HepG2 (cell line): ENCODE measurements around the gene THRSP. TPM values are rescaled to one million over a fixed set of nuclear protein-coding genes. Genes with fewer than 3 reads are reported as not detected.

Experiments
- AKNA ChIP-seq: sonication (generic); formaldehyde crosslinking; IDR thresholded peaks from 2 replicates; pipeline ENCODE4 v1.4.0; 2020; ENCODE audit warnings: missing genetic modification reagents, borderline replicate concordance
- ARNT ChIP-seq: fragments of 450-650 bp; IDR thresholded peaks from 2 replicates; pipeline ENCODE4 v1.6.1; 2017
- KLF13 ChIP-seq: sonication (generic); formaldehyde crosslinking; IDR thresholded peaks from 2 replicates; pipeline ENCODE4 v1.4.0; 2020; ENCODE audit warnings: mild to moderate bottlenecking, missing genetic modification reagents
- NFKB2 ChIP-seq: sonication (generic); formaldehyde crosslinking; IDR thresholded peaks from 2 replicates; pipeline ENCODE4 v1.4.0; 2020; ENCODE audit warnings: missing genetic modification reagents, borderline replicate concordance
- NFYC ChIP-seq: IDR thresholded peaks from 2 replicates; pipeline ENCODE4 v1.6.1; 2016; ENCODE audit warnings: missing genetic modification reagents, missing compliant biosample characterization
- PCBP2 ChIP-seq: fragments of 200-400 bp; formaldehyde crosslinking; optimal IDR thresholded peaks from 2 replicates; pipeline ENCODE3; 2018; ENCODE audit warnings: low read length, low read depth; ENCODE audit not compliant: poor library complexity, severe bottlenecking
- PREB ChIP-seq: sonication (generic); formaldehyde crosslinking; IDR thresholded peaks from 2 replicates; pipeline ENCODE4 v1.4.0; 2020; ENCODE audit warnings: missing genetic modification reagents
- TFDP2 ChIP-seq: sonication (generic); formaldehyde crosslinking; IDR thresholded peaks from 2 replicates; pipeline ENCODE4 v1.4.0; 2020; ENCODE audit warnings: missing genetic modification reagents
- TFE3 ChIP-seq: IDR thresholded peaks from 2 replicates; pipeline ENCODE4 v1.6.1; 2016
- ZNF253 ChIP-seq: sonication (generic); formaldehyde crosslinking; IDR thresholded peaks from 2 replicates; pipeline ENCODE4 v1.8.0; 2022; ENCODE audit warnings: mild to moderate bottlenecking, missing genetic modification reagents, borderline replicate concordance
- polyA plus RNA-seq, 8 experiments: library from polyadenylated mRNA; depleted of rRNA in 3 of 8; stranded (reverse) in 7 of 8; unstranded in 1 of 8; fragments of >200 nt; fragmentation: Illumina TruSeq in 4 of 8; extraction: Trizol in 4 of 8; gene quantifications; 2 replicates each; pipeline versions ENCODE4 v1.2.1 to v1.2.3, GENCODE V29; 2011 to 2016; ENCODE audit warnings: low read depth in 4 of 8, missing spikeins in 1 of 8, mixed read lengths in 1 of 8; ENCODE audit not compliant: insufficient read depth in 1 of 8
- total RNA-seq, 5 experiments: library from RNA; depleted of rRNA; stranded (reverse); fragments of >200 nt; fragmentation: Illumina TruSeq; extraction: Trizol; gene quantifications; 2 replicates each; pipeline ENCODE4 v1.2.3, GENCODE V29; 2016; ENCODE audit warnings: low read depth in 1 of 5
- TF ChIP-seq, protein P1 (sequence below): sonication (generic); formaldehyde crosslinking; IDR thresholded peaks from 2 replicates; pipeline ENCODE4 v1.5.0; 2020; ENCODE audit warnings: mild to moderate bottlenecking, missing genetic modification reagents

THRSP gene
- total and polyA plus RNA-seq, 2 of the 13 experiments (the other 11 are each of a cell fraction or from before 2014, with no cell fraction given) = 0.13 to 0.58 TPM

GRCh38 chr11:78079232-78080083, 15.8 kb downstream of the THRSP start, which contains the start of gene NDUFC2 (continued):
- TF ChIP-seq TFDP2 = peak; percentile 81
- TF ChIP-seq NFYC = peak; percentile 50
- peak; percentile 68; the same call in 1 of the 2 replicates for TF ChIP-seq NFKB2 (CRISPR knock-in tag)
- no peak for TF ChIP-seq KLF13 (CRISPR knock-in tag)
- TF ChIP-seq ZNF253 (CRISPR knock-in tag) = peak; percentile 90
- 0 out of 2 replicates have a peak, but pooled peaks have one; percentile 96 for TF ChIP-seq PREB (CRISPR knock-in tag)
- TF ChIP-seq TFE3 (CRISPR knock-in tag) = peak; percentile 81; the same call in 1 of the 2 replicates
- no peak for TF ChIP-seq ARNT
- no peak for TF ChIP-seq PCBP2
- TF ChIP-seq, protein P1, sequence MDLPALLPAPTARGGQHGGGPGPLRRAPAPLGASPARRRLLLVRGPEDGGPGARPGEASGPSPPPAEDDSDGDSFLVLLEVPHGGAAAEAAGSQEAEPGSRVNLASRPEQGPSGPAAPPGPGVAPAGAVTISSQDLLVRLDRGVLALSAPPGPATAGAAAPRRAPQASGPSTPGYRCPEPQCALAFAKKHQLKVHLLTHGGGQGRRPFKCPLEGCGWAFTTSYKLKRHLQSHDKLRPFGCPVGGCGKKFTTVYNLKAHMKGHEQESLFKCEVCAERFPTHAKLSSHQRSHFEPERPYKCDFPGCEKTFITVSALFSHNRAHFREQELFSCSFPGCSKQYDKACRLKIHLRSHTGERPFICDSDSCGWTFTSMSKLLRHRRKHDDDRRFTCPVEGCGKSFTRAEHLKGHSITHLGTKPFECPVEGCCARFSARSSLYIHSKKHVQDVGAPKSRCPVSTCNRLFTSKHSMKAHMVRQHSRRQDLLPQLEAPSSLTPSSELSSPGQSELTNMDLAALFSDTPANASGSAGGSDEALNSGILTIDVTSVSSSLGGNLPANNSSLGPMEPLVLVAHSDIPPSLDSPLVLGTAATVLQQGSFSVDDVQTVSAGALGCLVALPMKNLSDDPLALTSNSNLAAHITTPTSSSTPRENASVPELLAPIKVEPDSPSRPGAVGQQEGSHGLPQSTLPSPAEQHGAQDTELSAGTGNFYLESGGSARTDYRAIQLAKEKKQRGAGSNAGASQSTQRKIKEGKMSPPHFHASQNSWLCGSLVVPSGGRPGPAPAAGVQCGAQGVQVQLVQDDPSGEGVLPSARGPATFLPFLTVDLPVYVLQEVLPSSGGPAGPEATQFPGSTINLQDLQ (CRISPR knock-in tag) = peak; percentile 98
- peak; percentile 73; the same call in 1 of the 2 replicates for TF ChIP-seq AKNA (CRISPR knock-in tag)
